GM18511 (cell line): ENCODE data around the gene IKZF1.
A peak's percentile ranks its signal among the peaks of the same experiment; 100 is the strongest.

Experiments used
- ATAC-seq: cut with Tn5 transposase; IDR thresholded peaks from one replicate; pipeline ENCODE4 v1.9.1; 2021; ENCODE audit warnings: mild to moderate bottlenecking, moderate library complexity; ENCODE audit not compliant: unreplicated experiment

Gene IKZF1

DNA sequence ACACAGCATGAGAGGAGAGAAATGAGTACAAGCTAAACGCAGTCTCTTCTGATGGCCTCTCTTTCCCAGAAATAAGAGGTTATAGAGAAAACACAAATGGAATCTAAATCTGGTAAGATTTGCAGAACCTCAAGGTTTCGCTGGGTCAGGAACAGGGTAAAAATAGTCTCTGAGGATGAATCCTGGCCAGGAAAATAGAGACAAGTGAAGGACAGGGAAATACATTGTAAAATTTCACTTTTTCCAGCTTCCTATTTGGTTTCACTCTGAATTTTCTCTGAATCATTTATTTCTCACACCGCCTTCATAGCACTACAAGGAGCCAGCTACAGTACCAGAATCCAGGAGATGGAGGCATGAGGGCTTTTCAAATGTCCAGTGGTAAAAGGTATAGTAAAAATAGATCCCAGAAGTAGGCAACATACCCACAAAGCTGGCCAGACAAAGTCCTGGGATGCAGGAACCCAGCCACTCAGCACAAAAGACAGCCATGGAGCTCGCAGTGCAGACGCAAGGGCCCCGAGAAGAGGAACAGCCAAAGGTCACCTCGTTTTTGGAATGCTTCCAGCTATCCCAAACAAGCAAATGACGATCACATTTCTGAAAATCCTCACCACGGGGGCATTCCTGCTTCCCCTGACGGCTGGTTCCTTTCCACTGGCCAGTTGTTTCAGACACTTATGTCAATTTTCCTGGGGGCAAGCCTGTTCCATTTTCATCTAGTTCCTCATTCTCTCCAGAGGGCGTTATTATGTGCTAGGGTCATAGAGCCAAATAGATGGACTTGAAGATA is 21.5 kb upstream of the IKZF1 start:
- ATAC-seq, result no peak

GRCh38 chr7:50283731-50284130 is 20.8 kb upstream of the IKZF1 start:
- no peak for ATAC-seq

GRCh38 chr7:50284296-50284695 is 20.2 kb upstream of the IKZF1 start:
- ATAC-seq, result no peak

DNA sequence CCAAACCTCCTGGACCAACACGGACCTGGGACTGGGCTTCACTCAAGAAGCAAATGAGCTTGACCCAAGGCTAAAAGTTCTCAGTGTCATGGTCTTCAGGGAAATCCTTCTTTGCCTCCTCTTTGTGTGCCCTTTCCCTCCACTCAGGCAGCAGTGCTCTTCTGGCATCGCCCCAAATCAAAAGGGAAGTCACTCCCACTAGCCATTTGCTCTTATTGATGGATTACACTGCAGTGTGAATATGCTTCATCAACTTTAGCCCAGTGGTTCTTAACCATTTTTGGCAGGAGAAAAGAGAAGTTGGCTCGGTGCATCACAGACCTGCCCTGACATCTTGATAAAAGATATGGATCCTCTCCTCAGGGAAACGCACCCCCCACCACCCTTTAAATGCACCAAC is 19.2 kb upstream of the IKZF1 start:
- no peak for ATAC-seq

GRCh38 chr7:50287129-50287528 is 17.4 kb upstream of the IKZF1 start:
- ATAC-seq, result no peak

- no peak for ATAC-seq
Observed at GRCh38 chr7:50292165-50292757, 12.3 kb upstream of the IKZF1 start.

DNA sequence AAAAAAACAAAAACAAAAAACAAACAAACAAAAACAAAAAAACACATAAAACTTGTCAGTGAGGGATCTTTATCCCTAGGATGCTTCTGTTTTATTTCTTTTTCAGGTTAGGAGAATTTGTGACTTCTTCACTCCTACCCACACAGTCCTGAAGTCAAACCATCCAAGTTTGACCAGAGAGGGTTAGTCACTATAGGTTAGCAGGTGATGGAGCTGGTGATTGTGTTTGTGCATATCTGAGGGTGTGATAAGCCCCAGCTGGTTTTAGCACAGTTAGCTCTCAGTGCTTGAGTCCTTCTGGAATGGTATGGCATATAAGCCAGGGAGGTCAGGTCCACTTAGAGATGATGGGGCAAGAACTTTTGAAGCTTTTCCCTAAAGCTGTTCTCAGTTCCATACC is 11.8 kb upstream of the IKZF1 start:
- peak; percentile 30 for ATAC-seq

DNA sequence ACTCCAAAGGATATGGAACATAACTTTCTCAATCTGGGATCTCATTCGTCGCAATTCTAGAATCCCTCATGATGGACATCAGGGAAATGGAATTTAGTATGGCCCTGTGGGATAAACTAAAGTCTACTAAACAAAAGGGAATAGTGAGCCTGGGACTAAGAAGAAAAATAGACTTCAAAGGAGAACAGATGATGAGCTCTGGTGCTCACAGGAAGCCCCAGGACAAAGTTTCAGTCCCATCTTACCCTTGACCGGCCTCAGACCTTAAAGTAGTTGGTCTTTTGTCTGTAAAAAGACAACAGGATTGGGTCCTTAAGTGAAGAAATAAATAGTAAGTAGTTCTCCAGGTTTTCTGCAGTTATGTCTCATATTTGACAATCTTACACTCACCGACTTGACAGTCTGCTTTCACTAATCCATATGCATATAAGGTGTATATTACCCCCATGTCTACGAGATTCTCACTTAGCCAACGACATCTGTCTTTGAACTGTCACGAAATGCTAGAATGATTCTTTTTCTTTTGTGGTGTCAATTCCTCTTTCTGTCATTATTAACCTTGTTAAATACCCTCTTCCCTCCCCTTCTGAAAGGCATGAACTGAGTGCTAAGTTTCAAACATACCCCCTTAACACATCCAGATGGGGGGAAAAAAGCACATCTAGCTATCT is 10.9 kb upstream of the IKZF1 start:
- peak; percentile 86 for ATAC-seq

DNA sequence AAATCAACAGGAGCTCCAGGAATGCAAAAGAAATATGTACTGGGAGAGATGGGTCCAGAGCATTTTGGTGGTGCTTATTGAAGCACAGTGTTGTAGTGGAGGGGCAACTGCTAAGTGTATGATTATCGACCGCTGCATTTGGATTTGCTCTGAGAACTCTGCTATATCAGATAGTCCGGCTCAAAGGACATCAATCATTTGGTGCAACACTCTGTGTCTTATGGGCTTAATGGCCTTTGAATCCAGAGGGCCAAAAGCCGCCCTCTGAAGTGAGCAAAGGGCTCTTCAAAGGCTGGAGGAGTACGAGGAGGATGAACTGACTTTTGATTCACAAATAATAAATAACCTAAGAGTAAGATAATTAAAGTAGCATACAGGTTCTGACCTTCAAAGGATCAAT is 9.4 kb upstream of the IKZF1 start:
- no peak for ATAC-seq

DNA sequence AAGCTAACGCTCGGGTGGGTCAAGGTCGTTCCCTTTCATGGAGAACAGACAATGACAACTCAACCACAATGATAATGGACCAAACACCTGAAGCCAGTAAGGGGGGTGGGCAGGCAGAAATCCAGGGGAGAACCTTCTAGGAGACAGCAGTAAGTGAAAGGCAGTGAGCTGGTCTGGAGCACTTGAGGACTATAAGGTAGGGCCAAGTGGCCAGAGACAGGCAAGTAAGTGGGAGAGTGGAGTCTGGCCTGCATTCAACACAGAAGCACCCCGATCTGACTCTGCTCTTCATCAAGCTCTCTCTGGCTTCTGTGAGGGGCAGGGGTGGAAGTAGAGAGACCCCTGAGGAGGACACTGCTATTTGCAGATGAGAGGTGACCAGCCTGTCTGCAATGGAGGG is 7.7 kb upstream of the IKZF1 start:
- ATAC-seq, result no peak

- ATAC-seq, result no peak
Observed at GRCh38 chr7:50298811-50299562, 5.5 kb upstream of the IKZF1 start.

DNA sequence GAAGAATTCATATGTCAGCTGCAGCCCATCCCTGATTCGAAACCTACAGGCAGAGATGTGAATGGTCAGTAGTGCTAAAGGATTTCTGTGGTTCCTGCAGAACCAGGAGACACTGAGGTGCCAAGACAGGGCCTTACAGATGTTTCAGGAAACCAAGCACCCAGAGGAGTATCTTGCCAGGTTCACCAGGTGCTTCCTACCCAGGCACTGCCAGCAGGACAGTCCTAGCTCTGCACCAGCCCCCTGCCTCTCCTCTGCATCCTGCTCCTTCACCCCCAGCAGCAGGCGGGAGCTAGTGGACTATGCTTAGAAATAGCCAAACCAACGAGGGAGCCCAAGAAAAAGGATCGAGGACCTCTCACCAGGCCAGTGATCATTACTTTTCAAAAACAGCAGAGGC is 4.2 kb upstream of the IKZF1 start:
- ATAC-seq, result no peak

GRCh38 chr7:50302486-50303334 is 1.8 kb upstream of the IKZF1 start:
- ATAC-seq, result no peak

DNA sequence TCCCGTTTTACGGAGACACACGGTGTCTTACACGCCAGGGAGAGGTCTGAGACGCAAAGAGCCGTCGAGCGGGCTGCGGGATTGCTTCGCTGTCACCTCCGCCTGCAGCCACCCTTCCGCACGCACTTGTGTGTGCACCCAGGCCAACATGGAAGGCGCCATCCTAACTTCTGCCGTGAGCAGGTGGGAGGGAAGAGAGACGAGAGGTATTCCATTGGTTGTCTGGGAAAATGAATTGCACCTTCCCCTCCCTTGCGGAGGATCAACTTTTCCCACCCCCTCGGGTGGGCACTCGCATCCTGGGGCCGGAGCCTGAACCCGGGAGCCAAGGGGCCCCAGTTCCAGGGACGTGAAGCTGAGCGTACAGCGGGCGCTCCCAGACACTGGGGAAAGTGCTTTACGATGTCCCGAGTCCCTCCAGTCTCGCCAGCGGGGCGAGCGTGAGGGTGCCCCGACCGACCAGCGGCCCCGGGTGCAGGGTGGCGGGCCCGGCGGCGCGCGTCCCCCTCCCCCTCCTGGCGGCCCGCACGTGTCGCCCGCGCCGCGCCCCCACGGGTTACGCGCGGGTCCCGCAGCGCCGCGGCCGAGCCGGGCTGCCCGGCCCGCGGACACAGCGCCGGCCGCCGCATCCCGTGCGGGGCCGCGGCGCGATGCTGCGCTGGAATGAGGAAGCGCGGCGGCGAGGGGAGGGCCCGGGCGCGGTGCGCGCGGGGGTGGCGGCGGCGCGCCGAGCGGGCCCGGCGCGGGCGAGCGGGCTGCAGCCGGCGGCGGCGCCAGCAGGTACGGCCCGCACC is 984 bp upstream of the IKZF1 start:
- ATAC-seq, result peak; percentile 25

DNA sequence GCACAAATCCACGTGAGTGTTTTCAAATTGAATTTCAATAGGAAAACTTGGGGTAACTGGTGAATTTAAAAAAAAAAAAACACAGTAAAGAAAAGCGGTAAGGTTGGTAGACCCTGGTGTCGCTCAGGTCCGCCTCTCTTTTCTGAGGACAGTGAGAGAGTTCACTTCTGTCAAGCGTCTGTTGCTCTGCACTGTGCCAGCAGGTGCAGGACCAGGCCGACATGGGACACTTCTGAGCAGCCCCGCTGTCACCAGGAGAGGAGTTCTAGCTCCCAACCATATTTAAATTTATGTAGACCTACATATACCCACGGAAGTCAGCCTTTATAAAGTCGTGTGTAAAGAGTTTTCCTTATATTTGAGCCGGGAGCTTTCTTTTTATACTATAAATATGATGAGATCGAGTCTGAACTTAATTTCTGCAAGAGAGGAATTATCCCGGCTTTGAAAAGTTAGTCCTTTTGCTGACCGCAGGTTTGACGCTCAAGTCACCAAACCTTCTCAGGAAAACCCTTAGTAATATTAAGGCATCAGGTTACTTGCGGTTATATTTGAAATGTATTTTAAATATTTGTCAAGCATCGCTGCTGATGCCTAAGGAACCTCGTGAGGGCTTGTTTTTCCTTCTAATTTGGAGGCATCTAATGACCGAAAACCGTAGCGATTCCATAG is 531 bp downstream of the IKZF1 start:
- ATAC-seq, result peak; percentile 47

- ATAC-seq, result no peak
Observed at GRCh38 chr7:50305583-50306493, 1.3 kb downstream of the IKZF1 start.

- no peak for ATAC-seq
Observed at GRCh38 chr7:50306494-50307367, 2.2 kb downstream of the IKZF1 start.
